ENCODE results near the gene HSF5.

HSF5 gene

GRCh38 chr17:58370309-58370708 lies 117.9 kb downstream of the HSF5 start:
- Histone ChIP-seq H3K4me3 (ENCODE audit: low read length) (no peak overlapping the region), H3K4me1 (ENCODE audit: insufficient read depth, low read length) (peaks cover 4% of the 10 kb centered on the region), H2AFZ (ENCODE audit: low read depth, low read length) (no peak overlapping the region), H3K9me3 (ENCODE audit: low read length) (no peaks in the 10 kb centered on the region), H3K27me3 (ENCODE audit: insufficient read depth, low read length) (peaks cover 2% of the 10 kb centered on the region), H3K36me3 (ENCODE audit: insufficient read depth, low read length) (no peaks in the 10 kb centered on the region)
